Endodermal cell (in vitro differentiated cells): ENCODE data around the gene CMIP. TPM values are rescaled to one million over a fixed set of nuclear protein-coding genes. Genes with fewer than 3 reads are reported as not detected.
A peak's percentile ranks its signal among the peaks of the same experiment; 100 is the strongest.

ENCODE experiments used
- DNase-seq: peaks from one replicate; pipeline ENCODE4 v3.0.0-alpha.2; 2017
- H3K27ac ChIP-seq: 2 replicates; pipeline ENCODE4 v1.5.1; 2013; ENCODE audit warnings: mild to moderate bottlenecking, low read depth, low read length, moderate library complexity
- H3K27me3 ChIP-seq: 2 replicates; pipeline ENCODE4 v1.6.1; 2013; ENCODE audit warnings: mild to moderate bottlenecking, low read length, moderate library complexity; ENCODE audit not compliant: insufficient read depth, control insufficient read depth, poor library complexity, severe bottlenecking
- H3K36me3 ChIP-seq: 2 replicates; pipeline ENCODE4 v1.7.0; 2013; ENCODE audit warnings: mild to moderate bottlenecking, low read length, moderate library complexity; ENCODE audit not compliant: control insufficient read depth, insufficient read depth
- H3K4me1 ChIP-seq: one replicate; pipeline ENCODE4 v1.7.0; 2013; ENCODE audit warnings: low read length; ENCODE audit not compliant: control insufficient read depth, insufficient read depth
- H3K4me3 ChIP-seq: 2 replicates; pipeline ENCODE4 v1.5.1; 2013; ENCODE audit warnings: mild to moderate bottlenecking, low read length, moderate library complexity
- H3K9ac ChIP-seq: 2 replicates; pipeline ENCODE4 v1.6.1; 2013; ENCODE audit warnings: mild to moderate bottlenecking, low read length, moderate library complexity; ENCODE audit not compliant: poor library complexity, severe bottlenecking; ENCODE audit errors: extremely low read depth
- H3K9me3 ChIP-seq: 2 replicates; pipeline ENCODE4 v1.6.1; 2013; ENCODE audit warnings: mild to moderate bottlenecking, low read length, moderate library complexity; ENCODE audit not compliant: control insufficient read depth
- H3K27ac Mint-ChIP-seq: 2 replicates; pipeline ENCODE4 v1.8.0; 2020; ENCODE audit warnings: mixed read lengths
- H3K27me3 Mint-ChIP-seq: 2 replicates; pipeline ENCODE4 v1.8.0; 2021; ENCODE audit warnings: mild to moderate bottlenecking, mixed read lengths; ENCODE audit not compliant: insufficient read depth
- H3K36me3 Mint-ChIP-seq: 2 replicates; pipeline ENCODE4 v1.8.0; 2020; ENCODE audit warnings: low read depth, mixed read lengths
- H3K4me1 Mint-ChIP-seq: 2 replicates; pipeline ENCODE4 v1.8.0; 2020; ENCODE audit warnings: mixed read lengths
- H3K4me3 Mint-ChIP-seq: 2 replicates; pipeline ENCODE4 v1.8.0; 2020; ENCODE audit warnings: mild to moderate bottlenecking, moderate library complexity, mixed read lengths
- H3K9me3 Mint-ChIP-seq: 2 replicates; pipeline ENCODE4 v1.8.0; 2020; ENCODE audit warnings: mild to moderate bottlenecking, mixed read lengths
- CTCF ChIP-seq: fragments of 200-600 bp; sonication (generic); conservative IDR thresholded peaks from 2 replicates; pipeline ENCODE4 v1.5.0; 2021; ENCODE audit warnings: antibody characterized with exemption, mild to moderate bottlenecking
- WGBS, 2 experiments: methylation state at CpG; one replicate each; pipeline versions ENCODE4 v1.1.5 to v1.1.7; 2013; ENCODE audit warnings: missing lambda C conversion rate in 2 of 2, mixed read lengths in 1 of 2; ENCODE audit not compliant: insufficient coverage in 1 of 2, insufficient read length in 1 of 2; 5-methylcytosine and 5-hydroxymethylcytosine counted together
- total RNA-seq, 2 donors: library from RNA; stranded (reverse); fragmentation: NEBNext Ultra II Directional in 1 of 2; extraction: Animal tissue kit (Norgen Biotek cat#: 25700) in 1 of 2; gene quantifications; 2 replicates in 1 of 2; 3 replicates in 1 of 2; pipeline ENCODE4 v1.2.1, GENCODE V29; 2021

Gene CMIP
- total RNA-seq, 2 donors from 2014 or later: 64.0 to 64.7 TPM

- H3K4me1 Mint-ChIP-seq: peaks cover 19% of the 10 kb centered on the region
- WGBS, 2 experiments: 97 to 99% methylated on average over 14 of the region's 14 CpGs
- no peak overlapping the region for H3K27ac ChIP-seq
- DNase-seq: no peak
- no peaks in the 10 kb centered on the region for H3K9me3 Mint-ChIP-seq
- H3K36me3 ChIP-seq: peaks cover 14% of the 10 kb centered on the region
- H3K9ac ChIP-seq: no peak overlapping the region
- no peaks in the 10 kb centered on the region for H3K27me3 Mint-ChIP-seq
- H3K27ac Mint-ChIP-seq: no peak overlapping the region
- no peak overlapping the region for H3K4me3 Mint-ChIP-seq
- peaks cover 14% of the 10 kb centered on the region for H3K36me3 Mint-ChIP-seq
- no peak for TF ChIP-seq CTCF
- no peak overlapping the region for H3K4me3 ChIP-seq
- H3K27me3 ChIP-seq: no peaks in the 10 kb centered on the region
- no peaks in the 10 kb centered on the region for H3K9me3 ChIP-seq
- H3K4me1 ChIP-seq: peaks cover 13% of the 10 kb centered on the region
Observed at GRCh38 chr16:81516478-81517149, 72.0 kb downstream of the CMIP start.

- 94 to 97% methylated on average over 4 of the region's 4 CpGs for WGBS, 2 experiments
- Mint-ChIP-seq H3K4me1 (peaks cover 19% of the 10 kb centered on the region), H3K9me3 (no peaks in the 10 kb centered on the region), H3K27me3 (no peaks in the 10 kb centered on the region), H3K4me3 (no peak overlapping the region), H3K36me3 (peaks cover 14% of the 10 kb centered on the region), H3K27ac (no peak overlapping the region)
- H3K36me3 ChIP-seq: peaks cover 13% of the 10 kb centered on the region
- H3K4me3 ChIP-seq: no peak overlapping the region
- TF ChIP-seq CTCF: no peak
- H3K27ac ChIP-seq: no peak overlapping the region
- peaks cover 13% of the 10 kb centered on the region for H3K4me1 ChIP-seq
- H3K9me3 ChIP-seq: no peaks in the 10 kb centered on the region
- H3K27me3 ChIP-seq: no peaks in the 10 kb centered on the region
- H3K9ac ChIP-seq: no peak overlapping the region
- DNase-seq: no peak
Observed at GRCh38 chr16:81517150-81517499, 72.5 kb downstream of the CMIP start.

- H3K9me3 Mint-ChIP-seq: no peaks in the 10 kb centered on the region
- H3K9me3 ChIP-seq: no peaks in the 10 kb centered on the region
- no peak for DNase-seq
- no peaks in the 10 kb centered on the region for H3K27me3 Mint-ChIP-seq
- peaks cover 13% of the 10 kb centered on the region for H3K4me1 ChIP-seq
- H3K36me3 ChIP-seq: peaks cover 13% of the 10 kb centered on the region
- peaks cover 14% of the 10 kb centered on the region for H3K36me3 Mint-ChIP-seq
- H3K27ac Mint-ChIP-seq: peak overlapping the region; percentile 30
- H3K9ac ChIP-seq: no peak overlapping the region
- TF ChIP-seq CTCF: no peak
- no peak overlapping the region for H3K27ac ChIP-seq
- H3K27me3 ChIP-seq: no peaks in the 10 kb centered on the region
- no peak overlapping the region for H3K4me3 ChIP-seq
- WGBS, 2 experiments: 96 to 98% methylated on average over 14 to 20 of the region's 20 CpGs
- H3K4me1 Mint-ChIP-seq: peaks cover 19% of the 10 kb centered on the region
- no peak overlapping the region for H3K4me3 Mint-ChIP-seq
Observed at GRCh38 chr16:81517629-81518438, 73.2 kb downstream of the CMIP start.
